GM18520 (cell line): Measurements from ENCODE around the gene FBXL13.
"Not testable (repeated sequence)": the region's sequence is repeated elsewhere in the genome, so short reads cannot be mapped to it uniquely, and the experiment has no call there.

Experiments
- ATAC-seq: cut with Tn5 transposase; IDR thresholded peaks from one replicate; pipeline ENCODE4 v1.9.1; 2021; ENCODE audit not compliant: unreplicated experiment

The FBXL13 gene

DNA sequence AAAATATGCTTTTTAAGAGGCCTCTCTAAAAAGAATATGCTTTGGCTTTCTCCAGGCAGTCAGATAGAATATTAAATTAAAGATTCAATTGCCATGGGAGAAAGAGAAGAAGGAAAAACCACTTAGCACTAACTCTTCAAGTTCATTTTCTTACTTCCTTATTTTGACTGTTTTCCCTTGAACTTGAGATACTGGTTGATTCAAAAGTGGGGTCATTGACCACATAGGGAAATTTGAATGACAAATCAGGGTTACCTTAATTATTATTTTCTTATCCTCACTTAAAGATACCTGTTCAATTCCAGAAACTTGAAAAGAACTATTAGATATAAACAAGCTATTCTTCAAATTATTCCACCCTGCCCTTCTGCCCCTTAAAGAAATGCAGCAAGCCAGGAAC lies 298.4 kb downstream of the FBXL13 start:
- ATAC-seq, result not testable (repeated sequence)

GRCh38 chr7:102770467-102770866 lies 304.1 kb downstream of the FBXL13 start:
- not testable (repeated sequence) for ATAC-seq

DNA sequence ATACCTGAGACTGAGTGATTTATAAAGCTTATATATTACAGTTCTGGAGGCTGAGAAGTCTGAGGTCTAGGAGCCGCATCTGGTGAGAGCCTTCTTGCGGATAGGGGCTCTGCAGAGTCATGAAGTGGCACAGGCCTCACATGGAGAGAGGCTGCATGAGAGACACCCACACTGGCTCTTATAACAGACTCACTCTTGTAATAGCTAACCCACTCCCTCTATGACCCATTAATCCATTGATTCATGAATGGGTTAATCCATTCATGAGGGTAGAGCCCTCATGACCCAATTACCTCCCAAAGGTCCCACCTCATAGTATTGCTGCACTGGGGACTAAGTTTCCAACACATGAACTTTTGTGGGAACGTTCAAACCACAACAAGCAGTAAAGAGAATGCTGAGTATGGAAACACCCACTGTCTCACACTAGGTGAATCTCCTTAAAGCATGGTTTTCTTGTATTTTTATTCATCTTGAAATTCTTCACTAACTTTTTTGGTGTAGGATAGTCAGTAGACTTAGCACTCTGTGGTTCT lies 304.9 kb downstream of the FBXL13 start:
- ATAC-seq, result not testable (repeated sequence)

DNA sequence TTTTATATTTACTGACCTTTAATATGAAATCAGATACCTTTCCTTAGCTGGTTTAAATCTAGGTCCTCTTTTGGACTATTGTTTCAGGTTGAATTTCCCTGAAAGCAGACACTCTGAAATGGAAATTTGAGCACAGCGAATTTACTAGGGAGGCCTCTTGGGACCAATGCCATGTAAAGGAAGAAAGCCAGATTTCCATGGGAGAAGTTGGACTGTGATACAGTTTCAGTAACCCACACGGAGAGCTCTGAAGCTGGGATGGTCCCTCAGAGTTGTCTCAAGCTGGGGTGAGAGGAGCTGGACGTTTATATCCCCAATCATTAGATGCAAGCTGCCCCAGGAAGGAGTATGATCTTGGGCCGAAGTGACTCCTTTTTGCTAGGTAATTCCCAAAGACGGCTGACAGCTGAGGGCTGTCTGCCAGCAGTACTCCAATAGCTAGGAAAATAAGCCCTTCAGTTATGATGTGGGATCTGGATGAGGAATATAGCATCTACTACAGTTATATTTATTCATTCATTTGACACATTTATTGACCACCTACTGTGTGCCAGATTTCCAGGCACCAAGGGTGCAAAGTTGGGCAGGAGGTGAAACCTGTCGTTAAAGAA lies 311.2 kb downstream of the FBXL13 start:
- ATAC-seq, result not testable (repeated sequence)
